DND-41 (cell line): ENCODE data around the gene RHBDD3.

Source experiments
- ATAC-seq: fragments of 200-7000 bp; cut with Tn5 transposase; 3 replicates; pipeline ENCODE4 v1.9.1; 2021; ENCODE audit warnings: low read depth; ENCODE audit not compliant: insufficient read depth
- DNase-seq: peaks from one replicate; pipeline ENCODE4 v3.0.0-alpha.2; 2020
- H2AFZ ChIP-seq: 2 replicates; pipeline ENCODE4 v1.6.0; 2012; ENCODE audit warnings: low read depth, low read length
- H3K27ac ChIP-seq: 2 replicates; pipeline ENCODE4 v1.5.1; 2012; ENCODE audit warnings: low read length, inconsistent platforms
- H3K27me3 ChIP-seq: fragments of 200-600 bp; sonication (generic); 2 replicates; pipeline ENCODE4 v1.6.0; 2012; ENCODE audit warnings: low read length, mild to moderate bottlenecking, inconsistent platforms; ENCODE audit not compliant: insufficient read depth, poor library complexity
- H3K36me3 ChIP-seq: 2 replicates; pipeline ENCODE4 v1.5.1; 2012; ENCODE audit warnings: low read length, inconsistent platforms; ENCODE audit not compliant: insufficient read depth
- H3K4me1 ChIP-seq: 2 replicates; pipeline ENCODE4 v1.5.1; 2012; ENCODE audit warnings: mild to moderate bottlenecking, low read length; ENCODE audit not compliant: insufficient read depth
- H3K4me2 ChIP-seq: 2 replicates; pipeline ENCODE4 v1.6.0; 2012; ENCODE audit warnings: mild to moderate bottlenecking, moderate library complexity, low read length, inconsistent platforms; ENCODE audit not compliant: insufficient read depth
- H3K4me3 ChIP-seq, 2 experiments: fragments of 200-600 bp in 1 of 2; shearing (Covaris generic) in 1 of 2; 2 replicates each; pipeline ENCODE4 v1.5.1; 2012 to 2016; ENCODE audit warnings: inconsistent platforms in 2 of 2, low read length in 2 of 2, mild to moderate bottlenecking in 2 of 2, low read depth in 1 of 2, moderate library complexity in 1 of 2
- H3K79me2 ChIP-seq: 2 replicates; pipeline ENCODE4 v1.6.0; 2012; ENCODE audit warnings: low read length, inconsistent platforms; ENCODE audit not compliant: insufficient read depth
- H3K9ac ChIP-seq: 2 replicates; pipeline ENCODE4 v1.6.0; 2012; ENCODE audit warnings: low read depth, mild to moderate bottlenecking, inconsistent platforms, low read length, moderate library complexity
- H3K9me3 ChIP-seq: 2 replicates; pipeline ENCODE4 v1.5.1; 2012; ENCODE audit warnings: low read length, moderate library complexity, mild to moderate bottlenecking, inconsistent platforms; ENCODE audit not compliant: insufficient read depth, severe bottlenecking
- H4K20me1 ChIP-seq: 2 replicates; pipeline ENCODE4 v1.6.0; 2012; ENCODE audit warnings: low read length; ENCODE audit not compliant: insufficient read depth
- CTCF ChIP-seq: IDR thresholded peaks from 2 replicates; pipeline ENCODE4 v1.5.1; 2012; ENCODE audit warnings: borderline replicate concordance, low read length, moderate library complexity, mild to moderate bottlenecking; ENCODE audit not compliant: poor library complexity, severe bottlenecking; ENCODE audit errors: extremely low read depth
- EZH2 ChIP-seq: IDR thresholded peaks from 3 replicates; pipeline ENCODE4 v1.6.1; 2012; ENCODE audit warnings: borderline replicate concordance, low read depth, mild to moderate bottlenecking, moderate library complexity, low read length, inconsistent platforms; ENCODE audit not compliant: severe bottlenecking

Gene RHBDD3

GRCh38 chr22:29259253-29259899 lies 8.4 kb downstream of the RHBDD3 start:
- Histone ChIP-seq H3K9ac (no peak overlapping the region), H3K36me3 (peaks cover 58% of the 10 kb centered on the region), H4K20me1 (peaks cover 3% of the 10 kb centered on the region), H2AFZ (no peak overlapping the region), H3K4me1 (peaks cover 2% of the 10 kb centered on the region; the same call in 1 of the 2 replicates), H3K4me2 (no peak overlapping the region), H3K9me3 (no peaks in the 10 kb centered on the region), H3K27ac (no peak overlapping the region), H3K4me3 (no peak overlapping the region), H3K79me2 (no peaks in the 10 kb centered on the region), H3K27me3 (no peaks in the 10 kb centered on the region)
- DNase-seq, result no peak
- TF ChIP-seq EZH2 (no peak), CTCF (peak; percentile 34)
- ATAC-seq, result peak; percentile 19; the same call in 1 of the 3 replicates

- peaks cover 57% of the 10 kb centered on the region for H3K36me3 ChIP-seq
- no peak overlapping the region for H2AFZ ChIP-seq
- TF ChIP-seq CTCF, result no peak
- TF ChIP-seq EZH2, result no peak
- H3K9me3 ChIP-seq, result no peaks in the 10 kb centered on the region
- H3K79me2 ChIP-seq, result no peaks in the 10 kb centered on the region
- DNase-seq (no peak), ATAC-seq (peak; percentile 10; the same call in 1 of the 3 replicates)
- H3K9ac ChIP-seq, result no peak overlapping the region
- peaks cover 3% of the 10 kb centered on the region for H4K20me1 ChIP-seq
- no peak overlapping the region for H3K4me2 ChIP-seq
- peaks cover 9% of the 10 kb centered on the region; the same call in 1 of the 2 replicates for H3K4me1 ChIP-seq
- no peak overlapping the region for H3K4me3 ChIP-seq
- no peak overlapping the region for H3K27ac ChIP-seq
- H3K27me3 ChIP-seq, result no peaks in the 10 kb centered on the region
Measured at GRCh38 chr22:29258407-29259252, 9.2 kb downstream of the RHBDD3 start.

GRCh38 chr22:29257751-29258181 lies 10.0 kb downstream of the RHBDD3 start:
- no peak overlapping the region for H3K27ac ChIP-seq

More at GRCh38 chr22:29257751-29258181, 10.0 kb downstream of the RHBDD3 start:
- Histone ChIP-seq H3K27me3 (no peaks in the 10 kb centered on the region), H3K9ac (no peak overlapping the region), H3K36me3 (peaks cover 55% of the 10 kb centered on the region), H4K20me1 (peaks cover 3% of the 10 kb centered on the region), H3K4me1 (peaks cover 9% of the 10 kb centered on the region; the same call in 1 of the 2 replicates), H3K4me3 (no peak overlapping the region), H3K4me2 (no peak overlapping the region), H2AFZ (no peak overlapping the region), H3K9me3 (no peaks in the 10 kb centered on the region), H3K79me2 (no peaks in the 10 kb centered on the region)
- TF ChIP-seq EZH2 (no peak), CTCF (no peak)
- no peak for ATAC-seq
- no peak for DNase-seq
